T follicular helper cell (primary cell): ENCODE data around the gene GXYLT2.

Experiments
- DNase-seq: peaks from one replicate; pipeline ENCODE4 v3.0.0-alpha.2; 2020; ENCODE audit warnings: low read depth

The GXYLT2 gene

DNA sequence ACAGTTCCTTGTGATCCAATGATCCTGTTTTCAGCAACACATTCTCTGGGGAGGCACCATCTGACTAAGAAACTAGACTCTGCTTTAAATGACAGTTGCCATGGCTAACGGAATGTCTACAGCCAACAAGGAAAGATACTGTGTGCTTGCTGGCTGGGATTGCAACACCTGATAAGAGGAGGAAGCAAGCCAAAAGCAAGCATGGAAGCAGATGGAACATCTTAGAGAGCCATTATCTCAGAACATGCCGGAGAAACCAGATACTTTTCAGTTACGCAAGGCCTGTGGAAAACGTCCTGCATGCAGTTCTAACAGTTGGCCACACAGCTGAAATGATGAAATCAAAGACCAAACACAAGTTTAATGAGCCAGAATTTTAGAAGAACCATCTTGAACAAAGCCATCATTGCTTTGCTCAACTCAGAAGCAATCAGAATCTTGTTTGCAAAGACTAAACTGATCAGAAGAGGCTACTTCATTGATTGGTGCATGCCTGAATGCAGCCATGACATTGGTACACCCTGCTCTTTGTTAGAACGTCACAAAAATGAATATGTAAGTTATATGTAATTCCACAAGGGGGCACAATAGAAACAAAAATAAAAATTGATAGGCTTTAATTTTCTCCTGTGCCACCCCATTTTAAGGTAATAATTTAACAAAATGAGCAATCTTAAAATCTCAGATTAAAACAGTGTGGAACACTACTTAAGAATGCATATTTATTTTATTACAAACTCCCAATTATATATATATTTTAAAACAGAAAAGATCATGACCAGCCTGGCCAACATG is 50.8 kb downstream of the GXYLT2 start:
- peak; percentile 4 for DNase-seq

DNA sequence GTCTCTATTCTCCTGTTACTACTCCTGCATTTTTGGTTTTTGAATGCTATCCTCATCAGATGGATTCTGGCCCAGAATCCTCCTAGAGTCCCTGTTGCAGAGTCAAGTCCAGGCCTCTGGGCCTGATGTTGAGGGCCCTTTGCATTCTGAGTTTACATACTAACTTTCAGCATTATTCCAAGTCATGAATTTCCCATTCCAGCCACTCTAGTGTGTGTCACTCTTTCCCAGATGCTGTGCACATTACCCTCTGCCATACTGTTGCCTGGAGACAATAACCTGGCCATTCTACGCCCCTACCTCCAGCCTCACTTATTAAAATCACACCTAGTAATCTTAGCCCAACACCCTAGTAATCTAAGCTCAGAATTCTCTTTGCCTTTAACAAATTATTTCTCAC is 53.4 kb downstream of the GXYLT2 start:
- no peak for DNase-seq

DNA sequence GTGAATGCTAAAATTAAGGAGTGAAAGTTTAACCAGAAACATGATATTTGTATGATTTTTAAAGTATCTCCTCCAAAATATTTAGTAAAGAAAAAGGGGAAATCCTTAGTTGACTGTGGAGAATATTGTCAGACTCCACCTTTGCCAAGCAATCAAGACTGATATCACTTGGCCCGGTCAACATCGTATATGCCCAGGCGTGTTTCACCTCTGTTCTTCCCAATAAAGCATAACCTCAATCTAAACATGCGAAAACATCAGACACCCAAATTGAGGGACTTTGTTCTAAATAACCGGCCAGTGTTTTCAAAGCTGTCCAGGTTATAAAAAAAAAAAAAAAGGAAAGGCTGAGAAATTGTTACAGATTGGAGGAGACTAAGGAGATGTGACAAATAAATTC is 54.6 kb downstream of the GXYLT2 start:
- DNase-seq = no peak

DNA sequence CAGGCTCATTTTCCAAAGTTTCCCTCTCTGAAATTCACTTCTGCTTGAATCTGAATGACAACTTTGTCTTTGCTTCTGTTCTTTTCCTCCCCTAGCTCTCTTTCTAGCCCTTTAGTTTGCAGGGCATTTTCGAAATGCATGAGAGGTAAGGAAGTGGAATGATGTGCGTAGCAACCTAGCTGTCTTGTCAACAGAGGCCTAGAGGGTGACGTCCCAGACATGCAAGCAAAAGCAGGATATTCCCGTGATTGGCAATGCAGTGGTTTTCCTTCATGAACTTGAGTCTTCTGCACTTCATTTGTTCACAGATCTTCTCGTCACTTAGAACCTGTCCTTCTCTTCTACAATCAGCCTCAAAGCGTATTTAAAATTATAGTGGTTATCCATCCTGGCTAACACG is 56.9 kb downstream of the GXYLT2 start:
- DNase-seq = no peak

DNA sequence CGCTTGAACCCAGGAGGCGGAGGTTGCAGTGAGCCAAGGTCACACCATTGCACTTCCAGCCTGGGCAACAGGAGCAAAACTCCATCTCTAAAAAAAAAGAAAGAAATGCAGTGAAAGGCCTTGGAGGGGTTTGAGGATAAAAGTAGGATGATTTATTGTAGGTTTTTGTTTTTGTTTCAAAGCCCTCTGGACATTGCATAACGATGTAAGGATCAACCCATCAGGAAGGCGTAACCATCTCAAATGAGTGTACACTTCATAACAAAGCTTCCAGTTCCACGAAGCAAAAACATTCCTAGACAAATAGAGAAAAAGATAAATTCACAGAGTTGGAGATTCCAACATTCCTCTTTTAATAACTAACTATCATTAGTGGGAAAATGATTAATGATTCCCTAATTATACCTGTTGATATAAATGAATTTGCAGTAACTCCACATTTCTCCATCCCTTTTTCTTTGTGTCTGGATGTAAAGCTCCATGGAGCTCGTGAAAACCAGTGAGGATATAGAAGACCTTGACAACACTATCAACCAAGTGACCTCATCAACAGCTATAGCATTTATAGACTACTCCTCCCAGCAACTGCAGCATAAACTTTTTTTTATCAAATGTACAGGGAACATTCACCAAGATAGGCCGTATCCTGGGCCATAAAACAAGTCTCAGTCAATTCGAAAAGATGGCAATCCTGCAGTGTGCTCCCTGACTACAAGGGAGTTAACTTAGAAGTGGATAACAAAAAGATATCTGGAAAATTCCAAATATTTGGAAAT is 60.1 kb downstream of the GXYLT2 start:
- DNase-seq = no peak

DNA sequence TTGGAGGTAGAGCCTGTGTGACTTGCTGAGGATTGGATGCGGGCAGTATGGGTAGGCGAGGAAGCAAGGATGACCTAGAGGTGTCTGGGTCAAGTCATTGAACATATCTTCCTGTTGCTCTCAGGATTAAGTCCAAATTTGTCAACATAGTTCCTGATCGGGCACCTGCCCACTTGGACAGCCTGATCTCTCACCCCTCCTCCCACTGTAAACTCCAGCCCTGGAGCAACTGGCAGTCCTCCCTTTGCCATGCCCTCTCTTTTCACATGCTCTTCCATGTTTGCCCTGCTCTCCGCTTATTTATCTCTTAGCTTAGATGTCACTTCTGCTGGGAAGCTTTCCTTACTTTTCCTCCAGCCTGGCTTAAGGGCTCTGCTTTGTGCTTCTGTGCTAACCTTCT is 61.2 kb downstream of the GXYLT2 start:
- DNase-seq = no peak

DNA sequence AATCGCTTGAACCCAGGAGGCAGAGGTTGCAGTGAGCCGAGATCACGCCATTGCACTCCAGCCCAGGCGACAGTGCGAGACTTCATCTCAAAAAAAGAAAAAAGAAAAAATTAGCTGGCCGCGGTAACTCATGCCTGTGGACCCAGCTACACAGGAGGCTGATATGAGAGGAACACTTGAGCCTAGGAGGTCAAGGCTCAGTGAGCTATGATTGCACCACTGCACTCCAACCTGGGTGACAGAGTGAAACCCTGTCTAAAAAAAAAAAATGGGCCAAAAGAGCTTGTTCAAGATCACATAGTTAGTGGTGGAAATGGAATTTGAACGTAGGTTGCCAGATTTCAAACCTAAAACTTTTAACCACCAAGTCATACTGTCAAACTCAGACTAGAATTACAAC is 62.5 kb downstream of the GXYLT2 start:
- no peak for DNase-seq

DNA sequence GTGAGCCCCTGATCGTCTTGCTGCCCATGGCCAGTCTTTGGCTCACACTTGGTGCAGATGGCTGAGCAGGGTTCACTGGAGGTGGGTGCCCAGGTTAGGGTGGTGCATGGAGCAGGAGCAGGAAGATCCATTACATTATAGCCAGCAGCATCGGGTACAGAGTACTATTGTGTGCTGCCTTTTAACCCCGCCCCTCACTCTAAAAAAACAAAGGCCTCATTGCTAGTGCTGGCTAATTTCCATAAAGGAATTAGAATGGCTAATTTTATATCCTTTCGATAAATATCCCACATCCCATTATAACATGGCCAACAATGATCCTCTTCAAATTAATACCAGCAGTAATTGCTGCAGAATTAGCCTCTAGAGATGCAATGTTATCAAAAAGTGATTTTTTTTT is 63.0 kb downstream of the GXYLT2 start:
- DNase-seq = no peak

DNA sequence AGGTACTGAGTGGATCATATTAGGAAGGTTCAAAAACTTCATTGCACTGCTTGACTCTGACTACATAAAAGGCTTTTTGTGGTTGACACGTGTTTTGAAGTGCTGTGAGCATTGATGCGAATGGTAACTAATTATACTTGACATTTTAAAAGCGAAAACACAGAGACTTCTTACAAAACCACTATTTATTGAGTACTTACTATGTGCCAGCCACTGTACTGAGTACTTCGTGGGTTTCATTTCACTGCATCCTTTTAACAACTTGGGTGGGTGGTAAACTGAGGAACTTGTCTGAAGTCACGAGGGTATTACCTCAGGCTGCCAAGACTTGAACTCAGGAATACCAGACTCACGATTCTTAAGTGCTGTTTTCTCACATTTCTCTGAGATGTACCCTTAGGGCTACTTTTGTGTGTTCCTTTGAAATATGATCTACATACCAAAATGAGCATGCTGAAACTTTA is 63.4 kb downstream of the GXYLT2 start:
- DNase-seq = no peak

DNA sequence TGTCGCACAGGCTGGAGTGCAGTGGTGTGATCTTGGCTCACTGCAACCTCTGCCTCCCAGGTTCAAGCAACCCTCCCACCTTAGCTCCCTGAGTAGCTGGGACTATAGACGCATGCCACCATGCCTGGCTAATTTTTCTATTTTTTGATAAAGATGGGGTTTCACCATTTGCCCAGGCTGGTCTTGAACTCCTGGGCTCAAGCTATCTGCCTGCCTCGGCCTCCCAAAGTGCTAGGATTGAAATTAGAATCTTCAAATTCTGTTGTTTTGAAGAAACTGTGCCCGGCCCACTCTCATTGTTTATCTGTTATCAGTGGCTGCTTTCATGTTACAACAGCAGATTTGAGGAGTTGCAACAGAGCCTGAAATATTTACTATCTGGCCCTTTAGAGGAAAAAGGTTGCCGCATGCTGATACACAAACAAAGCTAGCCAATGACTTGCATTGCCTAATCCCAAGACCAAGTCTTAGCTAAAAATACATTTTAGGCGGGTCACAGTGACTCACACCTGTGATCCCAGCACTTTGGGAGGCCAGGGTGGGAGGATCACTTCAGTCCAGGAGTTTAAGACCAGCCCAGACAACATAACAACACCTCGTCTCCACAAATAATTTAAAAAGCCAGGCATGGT is 65.6 kb downstream of the GXYLT2 start:
- DNase-seq = no peak

DNA sequence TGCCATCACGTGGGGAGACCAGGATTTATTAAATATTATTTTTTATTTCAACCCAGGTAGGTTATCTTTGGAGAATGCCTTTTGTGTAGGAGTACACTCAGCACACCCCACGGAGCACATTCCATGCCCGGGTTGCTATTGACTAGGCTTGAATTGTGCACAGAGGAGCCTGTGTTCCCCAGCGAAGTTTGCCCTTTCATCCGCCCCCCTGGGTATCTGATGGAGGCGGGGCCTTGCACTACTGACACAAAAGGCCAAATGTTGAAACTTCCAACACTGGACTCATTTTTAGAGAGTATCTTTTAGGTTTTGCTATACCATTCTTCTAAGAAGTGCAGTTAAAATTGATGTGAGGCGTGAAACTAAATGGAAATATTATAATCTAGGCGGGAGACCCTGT is 69.5 kb downstream of the GXYLT2 start:
- no peak for DNase-seq

DNA sequence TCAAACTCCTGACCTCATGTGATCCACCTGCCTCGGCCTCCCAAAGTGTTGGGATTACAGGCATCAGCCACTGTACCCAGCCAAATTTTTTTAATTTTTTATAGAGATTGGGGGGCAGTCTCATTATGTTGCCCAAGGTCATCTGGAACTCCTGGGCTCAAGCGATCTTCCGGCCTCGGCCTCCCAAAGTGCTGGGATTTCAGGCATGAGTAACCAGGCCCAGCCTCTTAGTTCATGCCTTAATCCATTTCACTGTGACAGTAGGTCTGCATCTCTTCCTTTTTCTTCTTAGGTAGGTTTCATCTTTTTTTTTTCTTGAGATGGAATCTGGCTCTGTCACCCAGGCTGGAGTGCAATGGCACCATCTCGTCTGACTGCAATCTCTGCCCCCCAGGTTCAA is 71.5 kb downstream of the GXYLT2 start:
- DNase-seq = no peak

DNA sequence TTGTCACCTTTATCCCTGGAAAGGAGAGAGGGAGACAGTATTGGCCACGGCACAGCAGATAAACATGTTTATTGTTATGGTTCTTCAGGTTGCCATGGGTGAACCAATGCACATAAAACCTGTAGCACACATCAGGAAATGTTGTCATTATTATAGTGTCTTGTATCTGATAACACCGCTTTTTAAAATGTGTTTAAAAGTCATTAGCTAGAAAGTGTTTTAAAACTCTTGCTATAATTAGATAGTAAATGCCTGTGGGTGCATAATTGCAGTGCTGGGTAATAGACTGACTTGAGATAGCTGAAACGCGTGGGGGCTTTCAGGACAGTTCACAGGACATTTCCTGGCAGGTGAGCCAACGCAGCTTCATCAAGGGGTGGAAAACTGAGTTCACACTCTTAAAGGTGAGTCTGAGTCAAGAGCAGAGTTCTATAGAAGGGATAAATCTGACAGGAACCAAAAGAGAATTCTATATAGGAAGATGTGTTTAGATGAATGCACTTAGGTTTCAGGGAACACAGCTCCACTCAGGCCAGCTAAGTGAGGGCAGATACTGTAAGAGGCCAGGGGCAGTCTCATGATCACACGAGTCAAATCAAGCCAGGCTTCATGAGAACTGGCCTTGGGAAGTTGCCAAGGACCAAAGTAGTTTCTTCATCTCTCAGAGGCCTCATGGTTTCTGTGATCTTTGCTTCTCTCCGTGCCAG is 73.1 kb downstream of the GXYLT2 start:
- DNase-seq = no peak

DNA sequence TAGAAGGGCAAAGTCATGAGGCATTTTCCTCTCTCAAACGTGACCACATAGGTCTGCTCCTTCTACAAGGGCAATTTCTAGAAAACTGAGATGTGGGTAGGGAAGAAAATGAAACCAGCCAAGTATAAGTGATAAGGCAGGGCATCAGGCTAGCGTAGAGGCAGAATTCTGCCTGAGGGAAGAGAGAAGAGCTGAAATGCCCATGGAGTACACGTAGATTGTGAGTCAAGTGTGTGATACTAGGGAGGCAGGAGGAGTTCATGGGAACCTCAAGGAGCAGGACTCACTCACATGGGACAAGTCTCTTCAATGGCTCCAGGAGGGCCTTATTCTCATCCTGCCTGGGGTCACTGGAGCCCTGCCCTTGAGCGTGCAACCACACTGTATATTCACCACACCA is 73.9 kb downstream of the GXYLT2 start:
- no peak for DNase-seq

DNA sequence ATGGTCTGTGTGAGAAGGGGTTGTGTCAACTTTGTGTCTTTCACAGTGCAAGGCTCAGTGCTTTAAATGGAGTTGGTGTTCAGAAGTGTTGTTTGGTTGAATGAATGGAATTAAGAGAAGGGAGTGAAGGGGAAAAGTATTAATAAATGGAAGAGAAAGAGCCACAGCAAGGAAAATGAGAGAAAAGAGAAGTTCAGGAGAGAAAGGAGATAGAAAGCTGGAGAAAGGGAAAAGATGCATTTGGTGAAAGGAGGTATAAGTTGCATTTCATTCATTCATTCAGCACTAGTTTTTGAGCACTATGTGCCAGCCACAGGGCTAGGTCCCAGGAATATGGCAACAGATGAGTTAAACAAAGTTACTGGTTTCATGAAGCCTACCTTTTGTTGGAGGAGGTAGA is 74.5 kb downstream of the GXYLT2 start:
- DNase-seq = no peak

DNA sequence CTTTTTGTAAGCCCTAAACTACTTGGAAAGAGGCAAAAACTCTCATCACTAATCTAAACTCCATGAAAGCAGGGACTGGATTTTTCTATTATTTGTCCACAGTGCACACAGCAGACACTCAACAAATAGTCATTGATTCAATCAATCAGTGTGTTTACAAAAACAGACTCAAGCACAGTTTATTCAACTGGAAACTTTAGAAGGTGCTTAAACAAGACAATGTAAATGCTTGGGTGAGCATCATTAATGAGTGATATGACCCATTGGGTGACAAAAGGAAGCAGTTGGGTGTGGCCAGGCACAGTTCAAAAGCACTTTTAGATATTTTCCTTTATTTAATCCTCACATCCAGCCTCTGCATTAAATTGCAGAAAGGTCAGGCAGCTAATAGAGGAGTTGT is 76.8 kb downstream of the GXYLT2 start:
- DNase-seq = no peak

DNA sequence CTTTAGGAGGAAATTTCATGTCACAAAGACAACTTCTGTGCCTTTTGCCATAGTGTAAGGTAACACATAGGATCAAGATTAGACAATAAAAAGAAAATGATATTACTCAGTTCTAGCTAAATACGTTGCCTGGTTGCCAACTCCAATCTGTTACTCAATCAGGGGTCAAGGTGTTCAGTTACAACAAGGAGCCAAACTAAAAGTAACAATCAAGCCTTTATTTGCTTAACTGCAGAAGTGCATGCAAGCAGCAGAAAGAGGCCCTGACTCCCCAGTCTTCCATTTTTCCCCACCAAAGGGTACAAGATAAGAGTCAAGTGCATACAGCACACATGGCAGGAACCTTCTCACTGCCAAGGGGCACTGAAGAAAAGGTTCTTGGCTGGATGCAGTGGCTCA is 80.4 kb downstream of the GXYLT2 start:
- no peak for DNase-seq

DNA sequence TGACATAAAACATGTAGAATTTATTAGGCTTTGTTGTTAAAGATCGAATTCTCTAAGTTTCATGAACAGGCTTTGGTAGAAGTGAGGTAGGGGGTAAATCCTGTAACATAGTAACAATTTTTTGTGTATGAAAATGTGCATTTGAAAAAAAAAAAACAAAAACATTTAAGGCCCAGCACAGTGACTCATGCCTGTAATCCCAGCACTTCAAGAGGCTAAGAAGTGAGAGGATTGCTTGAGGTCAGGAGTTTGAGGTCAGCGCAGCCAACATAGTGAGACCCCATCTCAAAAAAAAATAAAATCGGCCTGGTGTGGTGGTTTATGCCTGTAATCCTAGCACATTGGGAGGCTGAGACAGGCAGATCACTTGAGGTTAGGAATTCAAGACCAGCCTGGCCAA is 81.9 kb downstream of the GXYLT2 start:
- no peak for DNase-seq

DNA sequence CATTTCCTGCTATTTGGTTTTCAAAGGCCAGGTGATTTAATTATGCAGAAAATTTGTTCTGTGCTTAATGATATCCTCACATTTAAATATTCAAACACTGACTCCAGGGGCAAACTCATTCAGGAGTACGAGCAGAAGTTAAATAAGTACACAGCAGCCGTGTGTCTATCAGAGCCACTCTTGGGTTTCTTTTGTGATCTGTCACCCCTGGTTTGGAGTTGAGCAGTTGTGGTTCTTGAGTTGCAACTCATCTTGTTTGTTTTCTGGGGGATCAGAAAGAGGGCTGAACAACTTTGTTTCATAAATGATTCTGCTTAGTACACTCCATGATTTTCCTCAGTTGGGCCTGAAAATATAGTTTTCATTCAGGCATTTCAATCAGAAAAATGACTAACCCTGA is 83.1 kb downstream of the GXYLT2 start:
- no peak for DNase-seq

DNA sequence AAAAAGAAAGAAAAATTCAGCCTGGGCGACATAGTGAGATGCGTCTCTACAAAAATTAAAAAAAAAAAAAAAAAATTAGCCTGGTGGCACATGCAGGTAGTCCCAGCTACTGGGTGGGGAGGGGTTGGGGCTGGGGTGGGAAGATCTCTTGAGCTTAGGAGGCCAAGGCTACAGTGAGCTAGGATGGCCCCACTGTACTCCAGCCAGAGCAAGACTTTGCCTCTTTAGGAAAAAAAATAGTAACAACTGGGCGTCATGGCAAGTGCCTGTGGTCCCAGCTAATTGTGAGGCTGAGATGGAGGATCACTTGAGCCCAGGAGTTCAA is 84.8 kb downstream of the GXYLT2 start:
- no peak for DNase-seq

DNA sequence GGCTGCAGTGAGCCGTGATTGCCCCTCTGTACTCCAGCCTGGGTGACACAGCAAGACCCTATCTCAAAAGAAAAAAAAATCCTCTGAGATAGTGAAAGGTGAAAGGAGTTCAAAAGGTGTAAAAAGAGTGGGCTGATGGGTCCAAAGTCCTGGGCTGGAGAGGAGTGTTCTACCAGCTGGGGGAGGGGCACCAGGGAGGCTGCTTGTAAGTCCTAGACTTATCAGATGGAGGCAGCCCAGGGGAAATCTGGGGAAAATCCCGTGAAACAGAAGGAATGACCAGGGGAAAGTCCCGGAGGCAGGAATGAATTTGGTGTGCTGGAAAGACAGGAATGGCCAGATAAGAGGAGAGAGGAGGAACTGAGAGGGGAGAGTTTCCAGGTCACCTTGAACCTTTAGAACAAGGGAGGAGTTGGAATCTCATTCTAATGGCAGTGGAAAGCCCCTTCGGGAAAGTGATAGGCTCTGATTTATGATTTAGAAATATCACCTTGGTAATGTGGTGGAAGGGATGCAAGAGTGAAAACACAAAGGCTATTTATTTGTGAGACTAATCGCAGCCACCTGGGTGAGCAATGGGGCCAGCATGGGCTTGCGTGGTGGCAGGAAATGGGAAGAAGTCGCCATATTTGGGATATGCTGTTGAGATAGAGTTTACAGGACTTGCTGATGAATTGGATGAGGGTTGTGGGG is 85.3 kb downstream of the GXYLT2 start:
- no peak for DNase-seq

DNA sequence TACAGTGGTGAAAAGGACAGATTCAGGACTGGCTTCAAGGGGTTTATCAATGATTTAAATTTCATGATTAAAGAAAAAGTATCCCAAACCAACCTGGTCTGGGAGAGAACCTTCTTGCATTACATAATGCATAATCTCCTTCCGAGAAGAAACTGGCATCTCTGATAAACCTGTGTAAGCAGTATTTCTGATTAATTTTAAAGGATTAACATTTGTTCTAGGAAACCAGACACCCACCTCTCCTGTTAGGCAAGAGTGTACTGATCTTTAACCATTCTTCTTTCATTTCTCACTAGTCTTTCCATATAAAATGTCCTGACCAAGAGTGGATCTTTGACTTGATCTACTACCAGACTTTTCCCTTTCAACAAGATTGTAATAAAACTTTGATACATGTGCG is 85.9 kb downstream of the GXYLT2 start:
- no peak for DNase-seq
